HuH-7 (cell line): ENCODE data around the gene MYH10.

Experiments
- DNase-seq: peaks from one replicate; pipeline ENCODE4 v3.0.0; 2011; ENCODE audit warnings: low spot score

The MYH10 gene

DNA sequence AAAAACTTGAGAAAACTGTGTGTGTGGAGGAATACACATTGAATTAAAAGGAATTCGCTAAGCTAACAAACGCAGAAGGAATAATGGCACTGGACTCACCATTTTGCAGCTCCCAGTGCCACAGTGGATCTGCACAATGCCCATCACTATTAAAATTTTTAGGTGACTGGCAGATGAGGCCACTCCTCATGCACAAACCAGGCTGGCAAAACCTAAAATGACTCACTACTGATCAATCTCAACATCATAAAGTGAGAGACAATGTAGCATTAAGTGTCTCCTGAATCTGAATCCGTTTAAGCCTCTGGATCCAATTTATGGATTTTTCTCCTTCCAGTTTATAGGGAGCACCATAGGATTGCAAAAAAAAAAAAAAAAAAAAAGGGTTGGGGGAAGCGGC lies 20.6 kb downstream of the MYH10 start:
- DNase-seq: no peak

- no peak for DNase-seq
Measured at GRCh38 chr17:8608001-8608400, 22.5 kb downstream of the MYH10 start.

- DNase-seq: no peak
Measured at GRCh38 chr17:8606401-8606800, 24.1 kb downstream of the MYH10 start.

- DNase-seq: no peak
Measured at GRCh38 chr17:8602679-8603078, 27.8 kb downstream of the MYH10 start.

DNA sequence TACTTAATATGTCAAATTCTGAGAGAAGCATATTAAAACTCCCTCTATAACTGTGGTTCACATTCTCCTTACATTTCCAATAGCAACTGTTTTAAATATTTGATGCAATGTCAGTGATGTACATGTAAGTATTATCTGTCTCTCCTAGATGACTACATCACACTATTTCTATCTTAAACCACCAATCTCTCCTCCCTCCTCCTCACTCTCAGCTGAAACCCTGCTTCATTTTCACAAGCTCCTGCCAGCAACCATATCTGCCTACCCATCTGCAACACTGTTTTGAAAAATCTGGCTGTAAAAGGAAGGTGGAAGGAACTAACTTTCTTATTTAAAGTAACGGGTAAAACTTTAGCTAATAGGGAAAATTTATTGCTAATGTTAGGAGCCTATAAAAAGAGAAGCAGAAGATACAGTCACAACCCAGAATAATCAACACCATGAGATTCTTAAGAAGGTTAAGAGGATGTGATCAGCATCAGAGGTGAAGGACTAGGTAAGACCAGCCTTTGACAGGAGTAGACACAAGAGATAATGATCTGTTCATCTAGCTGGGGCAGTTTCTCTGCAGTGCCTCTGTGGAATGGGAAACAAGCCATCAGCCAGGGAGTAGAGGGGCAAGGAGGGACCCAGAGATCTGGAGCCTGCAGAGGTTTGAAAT lies 31.0 kb downstream of the MYH10 start:
- no peak for DNase-seq

DNA sequence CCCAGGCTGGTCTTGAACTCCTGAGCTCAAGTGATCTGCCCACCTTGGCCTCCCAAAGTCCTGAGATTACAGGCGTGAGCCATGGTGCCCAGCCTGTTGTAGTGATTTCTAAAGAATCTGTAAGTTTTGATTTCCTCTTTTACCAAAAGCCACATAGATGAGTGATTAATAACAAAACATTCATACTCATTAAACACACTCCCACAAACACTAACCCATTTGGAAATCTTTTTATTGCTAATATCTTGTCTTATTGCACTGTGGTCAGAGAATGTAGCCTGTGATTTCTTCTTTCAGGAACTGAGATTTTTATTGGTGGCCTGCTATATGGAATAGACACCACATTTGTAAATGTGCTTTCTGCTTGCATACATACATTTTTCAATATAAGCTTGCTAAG lies 31.6 kb downstream of the MYH10 start:
- no peak for DNase-seq

DNA sequence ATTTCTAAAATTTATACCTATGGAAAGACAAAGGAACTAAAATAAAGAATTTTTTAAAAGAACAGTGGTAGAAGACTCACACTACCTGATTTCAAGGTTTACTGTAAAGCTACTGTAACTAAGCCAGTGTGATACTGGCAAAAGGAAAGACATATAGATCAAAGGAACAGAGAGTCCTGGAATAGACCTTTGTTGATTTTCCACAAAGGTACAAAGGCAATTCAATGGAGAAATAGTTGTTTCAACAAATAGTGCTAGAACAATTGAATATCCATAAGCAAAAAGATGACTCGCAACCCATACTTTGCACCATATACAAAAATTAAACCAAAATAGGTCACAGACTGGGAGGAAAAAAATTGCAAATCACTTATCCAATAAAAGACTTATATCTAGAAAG lies 36.7 kb downstream of the MYH10 start:
- DNase-seq: no peak

- no peak for DNase-seq
Measured at GRCh38 chr17:8593276-8593675, 37.2 kb downstream of the MYH10 start.

DNA sequence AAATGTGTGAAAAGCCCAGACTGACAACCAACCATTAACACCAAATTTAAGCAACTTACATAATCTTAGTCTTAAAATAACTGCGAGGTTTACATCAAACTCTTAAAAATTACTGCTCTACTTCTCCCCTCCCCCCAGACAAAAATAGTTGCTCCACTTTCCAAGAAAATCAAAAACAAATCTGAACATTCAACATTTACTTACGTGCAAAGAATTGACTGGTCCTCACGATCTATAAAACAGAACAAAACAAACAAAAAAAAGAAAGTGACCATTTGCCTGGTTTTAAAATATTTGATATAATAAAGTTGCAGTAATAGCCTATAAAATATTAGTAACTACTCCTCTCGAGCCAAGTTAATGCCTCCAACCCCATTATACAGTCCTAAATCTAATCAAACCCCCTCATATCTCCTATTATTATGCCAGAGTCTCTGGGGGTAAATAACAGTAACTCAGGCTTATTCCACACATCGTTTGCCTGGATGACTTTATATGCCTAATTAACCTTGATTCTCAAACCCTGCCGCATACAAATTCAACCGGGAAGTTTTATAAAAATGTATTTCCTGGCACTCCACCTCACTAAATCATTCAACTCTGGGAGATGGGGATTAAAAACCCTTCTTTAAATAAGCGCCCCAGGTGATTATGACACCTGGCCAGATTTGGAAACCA lies 41.5 kb downstream of the MYH10 start:
- no peak for DNase-seq

- DNase-seq: no peak
Measured at GRCh38 chr17:8586766-8587165, 43.8 kb downstream of the MYH10 start.

DNA sequence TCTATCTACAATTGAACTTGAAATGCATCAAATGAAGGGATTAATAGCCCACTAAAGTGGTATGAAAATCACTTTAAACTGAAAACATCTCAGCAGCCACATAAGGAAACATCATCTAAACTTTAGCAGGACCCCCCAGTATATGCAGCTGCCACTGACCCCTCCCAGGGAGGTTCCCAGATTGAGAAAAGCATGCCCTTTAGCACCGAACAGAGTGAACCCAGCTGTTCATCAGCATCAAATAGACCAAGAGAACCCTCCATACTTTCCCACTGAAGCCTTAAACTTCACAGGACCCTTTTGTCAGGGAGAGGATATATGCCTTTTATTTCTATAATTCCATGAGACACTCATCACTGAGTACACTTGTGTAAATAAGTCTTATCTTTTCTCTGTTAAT lies 44.6 kb downstream of the MYH10 start:
- DNase-seq: no peak

- DNase-seq: no peak
Measured at GRCh38 chr17:8583954-8584353, 46.6 kb downstream of the MYH10 start.

- no peak for DNase-seq
Measured at GRCh38 chr17:8580952-8581658, 49.4 kb downstream of the MYH10 start.

GRCh38 chr17:8577868-8578267 lies 52.7 kb downstream of the MYH10 start:
- no peak for DNase-seq

DNA sequence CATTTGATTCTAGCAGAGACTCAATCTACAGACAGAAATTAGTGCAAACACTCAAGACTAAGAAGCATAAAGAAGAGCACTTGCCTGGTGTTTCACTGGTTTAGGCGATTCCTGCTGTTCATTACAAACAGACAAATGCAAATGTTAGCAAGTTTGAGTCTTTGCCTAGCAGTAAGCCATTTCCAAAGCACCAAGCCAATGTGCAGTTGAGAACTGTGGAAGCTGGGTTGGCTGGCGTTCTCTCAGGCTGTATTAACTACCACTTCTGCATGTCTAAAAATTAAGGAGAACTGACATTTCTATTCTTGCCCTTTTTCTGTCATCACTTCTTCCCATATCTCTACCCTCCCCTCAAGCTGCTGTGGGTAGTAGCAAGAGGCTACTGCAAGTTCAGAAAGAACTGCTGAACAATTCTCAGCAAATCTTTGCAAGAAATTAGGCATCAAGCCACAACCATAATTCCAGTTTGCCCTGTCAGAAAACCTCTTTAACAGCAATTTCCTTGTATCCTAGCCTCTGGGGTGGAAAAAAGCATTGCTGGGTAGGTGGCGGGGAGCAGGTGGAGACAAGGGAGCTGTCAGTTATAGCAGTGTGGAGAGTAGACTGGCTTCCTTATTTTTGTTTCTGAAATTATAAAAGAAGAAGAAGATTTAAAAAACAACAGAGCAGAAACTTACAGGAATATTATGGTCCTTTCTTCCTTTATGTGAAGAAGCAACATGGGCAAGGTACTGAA lies 53.8 kb downstream of the MYH10 start:
- no peak for DNase-seq

DNA sequence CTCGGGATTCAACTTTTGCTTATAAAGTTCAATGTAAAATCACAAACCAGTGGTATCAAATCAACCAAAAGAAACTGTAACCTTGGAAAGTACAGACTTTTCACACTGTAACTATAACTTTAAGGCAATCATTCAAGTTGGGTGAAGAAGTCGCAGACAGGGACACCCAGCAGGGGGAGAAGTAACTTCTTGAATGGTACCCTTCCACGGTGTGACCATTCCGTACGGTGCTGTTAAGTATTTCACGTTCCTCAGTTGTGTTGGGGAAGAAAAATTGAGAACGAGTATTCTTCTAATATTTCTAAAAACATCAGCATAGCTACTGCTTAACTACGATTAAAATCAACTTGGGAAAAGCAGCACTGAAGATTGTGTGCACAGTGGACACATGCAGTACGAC lies 55.8 kb downstream of the MYH10 start:
- DNase-seq: no peak

DNA sequence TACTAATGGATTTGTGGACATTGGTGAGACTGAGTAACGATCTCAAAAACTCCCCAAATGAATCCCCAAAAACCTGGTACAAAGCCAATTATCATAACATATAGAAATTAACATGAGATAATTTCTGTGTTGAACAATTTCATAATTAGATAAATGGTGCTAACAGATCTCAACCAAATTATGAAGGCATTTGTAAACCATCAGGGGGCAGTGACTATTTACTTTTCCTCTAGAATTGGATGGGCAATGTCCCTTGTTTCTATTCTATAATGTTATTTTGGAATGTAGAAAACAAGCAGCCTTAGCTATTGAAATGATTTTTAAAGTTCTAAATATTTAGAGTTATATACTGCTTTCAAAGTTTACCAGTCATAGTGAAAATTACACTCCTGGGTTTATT lies 57.8 kb downstream of the MYH10 start:
- DNase-seq: no peak

- no peak for DNase-seq
Measured at GRCh38 chr17:8563981-8564602, 66.4 kb downstream of the MYH10 start.

- DNase-seq: no peak
Measured at GRCh38 chr17:8563024-8563776, 67.3 kb downstream of the MYH10 start.

DNA sequence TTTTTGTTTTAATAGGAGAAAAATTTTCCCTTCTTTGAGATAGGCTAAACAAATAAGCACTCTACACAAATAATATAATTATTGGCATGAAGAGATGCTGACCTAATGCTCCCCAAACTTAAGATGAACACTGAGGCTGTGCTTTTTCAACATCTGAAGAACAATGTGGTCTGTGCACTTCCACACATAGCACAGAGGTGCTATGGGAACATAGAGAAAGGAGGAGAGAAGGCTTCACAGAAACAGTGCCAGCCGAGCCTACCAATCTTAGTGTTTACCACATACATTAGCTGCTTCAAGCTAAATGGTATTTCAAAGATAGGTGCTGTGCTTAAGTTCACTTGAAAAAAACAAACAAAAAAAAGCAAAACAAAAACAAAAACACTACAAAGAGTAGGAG lies 72.4 kb downstream of the MYH10 start:
- DNase-seq: no peak

GRCh38 chr17:8557176-8557806 lies 73.2 kb downstream of the MYH10 start:
- no peak for DNase-seq
